MM.1S (cell line): ENCODE measurements around the gene LRRC49.

ENCODE experiments used
- CTCF ChIP-seq: fragments of 300-600 bp; sonication (generic); IDR thresholded peaks from 2 replicates; pipeline ENCODE4 v1.5.1; 2016; ENCODE audit warnings: antibody characterized with exemption, low read length, mixed read lengths
- EZH2phosphoT487 ChIP-seq: fragments of 300-600 bp; sonication (generic); IDR thresholded peaks from 2 replicates; pipeline ENCODE4 v1.6.1; 2018; ENCODE audit warnings: antibody characterized with exemption, low read length

GRCh38 chr15:70920981-70921696 lies 28.5 kb downstream of the LRRC49 start:
- no peak for TF ChIP-seq CTCF
- TF ChIP-seq EZH2phosphoT487 = no peak
